Activated T-cell treated with anti-CD3 and anti-CD28 coated beads, Interleukin-2, amount 50 U/mL, for 48 hours (primary cell): Measurements from ENCODE around the gene ATP5ME.

ENCODE experiments used
- DNase-seq, 2 experiments: peaks; one replicate each; pipeline ENCODE4 v3.0.0-alpha.2; 2020

ATP5ME gene

GRCh38 chr4:666822-667544, 7.1 kb downstream of the ATP5ME start:
- no peak for DNase-seq

GRCh38 chr4:666436-666810, 7.7 kb downstream of the ATP5ME start:
- DNase-seq = no peak

- DNase-seq = no peak
Measured at GRCh38 chr4:665751-666435, 8.2 kb downstream of the ATP5ME start.

GRCh38 chr4:665381-665750, 8.7 kb downstream of the ATP5ME start:
- no peak for DNase-seq

GRCh38 chr4:664713-665231, 9.3 kb downstream of the ATP5ME start:
- DNase-seq = no peak

GRCh38 chr4:663438-664428, 10.3 kb downstream of the ATP5ME start:
- peak; percentile 79 to 84 for DNase-seq

GRCh38 chr4:663046-663437, 11.0 kb downstream of the ATP5ME start:
- DNase-seq = no peak

GRCh38 chr4:661881-662761, 12.0 kb downstream of the ATP5ME start:
- DNase-seq = no peak

GRCh38 chr4:661231-661630, 12.8 kb downstream of the ATP5ME start:
- DNase-seq = no peak

- no peak for DNase-seq
Measured at GRCh38 chr4:660401-660800, 13.7 kb downstream of the ATP5ME start.

GRCh38 chr4:659851-660250, 14.2 kb downstream of the ATP5ME start:
- DNase-seq = no peak

GRCh38 chr4:658681-659667, 15.1 kb downstream of the ATP5ME start:
- no peak for DNase-seq

- no peak for DNase-seq
Measured at GRCh38 chr4:657834-658667, 16.0 kb downstream of the ATP5ME start.

- no peak for DNase-seq
Measured at GRCh38 chr4:657338-657833, 16.7 kb downstream of the ATP5ME start.

GRCh38 chr4:656436-657337, 17.4 kb downstream of the ATP5ME start:
- no peak for DNase-seq

- no peak for DNase-seq
Measured at GRCh38 chr4:655464-656151, 18.5 kb downstream of the ATP5ME start.

- no peak for DNase-seq
Measured at GRCh38 chr4:654871-655463, 19.1 kb downstream of the ATP5ME start.

GRCh38 chr4:654503-654845, 19.6 kb downstream of the ATP5ME start:
- DNase-seq = no peak
